GM10248 (cell line): ENCODE measurements around the gene WDR93.

Experiments used
- CTCF ChIA-PET: fragments of 300-600 bp; sonication (Branson Sonifier 250); formaldehyde crosslinking; extraction: SDS; loops from one replicate; lab custom pipeline; 2021; ENCODE audit warnings: antibody characterized with exemption; lab: Yijun Ruan, JAX
- POLR2A ChIA-PET: fragments of 350-650 bp; sonication (Branson Sonifier 250); formaldehyde crosslinking; extraction: SDS; loops from one replicate; lab custom pipeline; 2020; ENCODE audit warnings: antibody characterized with exemption; lab: Yijun Ruan, JAX
- DNase-seq: peaks from one replicate; pipeline ENCODE4 v3.0.0; 2012; ENCODE audit errors: extremely low spot score
- CTCF ChIP-seq: IDR thresholded peaks from 2 replicates; pipeline ENCODE4 v1.5.1; 2012; ENCODE audit warnings: mild to moderate bottlenecking, low read depth; ENCODE audit errors: extremely low read depth, missing control alignments, control extremely low read depth

The WDR93 gene

GRCh38 chr15:89767411-89767915 lies 76.9 kb downstream of the WDR93 start:
- POLR2A ChIA-PET: no interaction called here
- no peak for TF ChIP-seq CTCF
- no peak for DNase-seq
- CTCF ChIA-PET: interaction anchor here (1.4 to 9.2 kb wide), 2 partner anchors 6 to 27 kb away, joined by 3 to 87 read pairs; no protein-coding TSS in a partner anchor

- TF ChIP-seq CTCF: no peak
- DNase-seq: no peak
- ChIA-PET POLR2A (no interaction called here), CTCF (interaction anchor here (0.7 to 9.2 kb wide), 5 partner anchors 7 to 107 kb away, joined by 3 to 87 read pairs (median 4); no protein-coding TSS in a partner anchor)
Measured at GRCh38 chr15:89768071-89768500, 77.5 kb downstream of the WDR93 start.

- ChIA-PET POLR2A (no interaction called here), CTCF (interaction anchor here (0.8 to 9.2 kb wide), 2 partner anchors 8 to 19 kb away, joined by 3 to 87 read pairs; no protein-coding TSS in a partner anchor)
- no peak for DNase-seq
- TF ChIP-seq CTCF: no peak
Measured at GRCh38 chr15:89769366-89769765, 78.8 kb downstream of the WDR93 start.

- no peak for DNase-seq
- ChIA-PET POLR2A (no interaction called here), CTCF (interaction anchor here (0.8 to 9.2 kb wide), 3 partner anchors 9 to 104 kb away, joined by 3 to 87 read pairs (median 4); no protein-coding TSS in a partner anchor)
- TF ChIP-seq CTCF: no peak
Measured at GRCh38 chr15:89770041-89770440, 79.4 kb downstream of the WDR93 start.

GRCh38 chr15:89772932-89773583 lies 82.4 kb downstream of the WDR93 start:
- DNase-seq: no peak
- ChIA-PET POLR2A (no interaction called here), CTCF (interaction anchor here (1.0 to 9.2 kb wide), 4 partner anchors 12 to 124 kb away, joined by 3 to 87 read pairs (median 3); no protein-coding TSS in a partner anchor)

More at GRCh38 chr15:89772932-89773583, 82.4 kb downstream of the WDR93 start:
- no peak for TF ChIP-seq CTCF
